PC-3 (cell line): ENCODE results near the gene SH3TC1. TPM values are rescaled to one million over a fixed set of nuclear protein-coding genes. Genes with fewer than 3 reads are reported as not detected.

Experiments
- ATAC-seq: fragments of 200-7000 bp; cut with Tn5 transposase; 2 replicates; pipeline ENCODE4 v1.9.1; 2020; ENCODE audit warnings: mild to moderate bottlenecking, moderate library complexity
- BruUV-seq: library from RNA; stranded (reverse); fragments of 400-500 nt; replicated peaks from 2 replicates; lab custom pipeline; 2021; lab: Mats Ljungman, UMichigan
- CTCF ChIA-PET: fragments of 300-600 bp; sonication (Branson Sonifier 250); formaldehyde crosslinking; loops from one replicate; lab custom pipeline; 2022; ENCODE audit warnings: antibody characterized with exemption; lab: Charles Lee
- POLR2A ChIA-PET: fragments of 300-600 bp; sonication (Branson Sonifier 250); formaldehyde crosslinking; loops from one replicate; lab custom pipeline; 2022; ENCODE audit warnings: antibody characterized with exemption; ENCODE audit not compliant: unreplicated experiment; lab: Charles Lee
- DNase-seq: peaks from one replicate; pipeline ENCODE4 v3.0.0-alpha.2; 2015
- H2AFZ ChIP-seq: fragments of 300-600 bp; sonication (generic); 2 replicates; pipeline ENCODE4 v1.6.0; 2016; ENCODE audit warnings: antibody characterized with exemption, low read length
- H3F3A ChIP-seq: fragments of 300-600 bp; sonication (generic); one replicate; pipeline ENCODE4 v1.6.0; 2017; ENCODE audit warnings: antibody characterized with exemption, low read length, control low read depth, mild to moderate bottlenecking; ENCODE audit not compliant: unreplicated experiment
- H3K27ac ChIP-seq: fragments of 300-600 bp; sonication (generic); 2 replicates; pipeline ENCODE4 v1.5.1; 2016; ENCODE audit warnings: mild to moderate bottlenecking, low read length
- H3K27me3 ChIP-seq: fragments of 300-600 bp; sonication (generic); 2 replicates; pipeline ENCODE4 v1.6.1; 2016; ENCODE audit warnings: low read length, mixed read lengths
- H3K36me3 ChIP-seq: fragments of 300-600 bp; sonication (generic); 2 replicates; pipeline ENCODE4 v1.6.1; 2016; ENCODE audit warnings: low read depth, mixed run types, low read length, mixed read lengths
- H3K4me1 ChIP-seq: fragments of 300-600 bp; sonication (generic); 2 replicates; pipeline ENCODE4 v1.5.1; 2016; ENCODE audit warnings: low read length; ENCODE audit not compliant: insufficient read depth
- H3K4me2 ChIP-seq: fragments of 300-600 bp; sonication (generic); 2 replicates; pipeline ENCODE4 v1.6.0; 2016; ENCODE audit warnings: low read length
- H3K4me3 ChIP-seq: fragments of 300-600 bp; sonication (generic); 2 replicates; pipeline ENCODE4 v1.5.1; 2016; ENCODE audit warnings: mild to moderate bottlenecking, low read length, mixed read lengths
- H3K79me2 ChIP-seq: fragments of 300-600 bp; sonication (generic); 2 replicates; pipeline ENCODE4 v1.6.1; 2017; ENCODE audit warnings: low read length, mixed read lengths
- H3K9ac ChIP-seq: fragments of 300-600 bp; sonication (generic); 2 replicates; pipeline ENCODE4 v1.6.0; 2016; ENCODE audit warnings: mild to moderate bottlenecking, low read length
- H3K9me2 ChIP-seq: fragments of 300-600 bp; sonication (generic); replicated peaks from 2 replicates; pipeline ENCODE4 v1.6.1; 2016; ENCODE audit warnings: mixed run types, low read length, mixed read lengths
- H3K9me3 ChIP-seq: fragments of 300-600 bp; sonication (generic); 2 replicates; pipeline ENCODE4 v1.6.1; 2016; ENCODE audit warnings: low read length, mixed read lengths
- H4K20me1 ChIP-seq: fragments of 300-600 bp; sonication (generic); 2 replicates; pipeline ENCODE4 v1.6.1; 2016; ENCODE audit warnings: low read length, mixed read lengths
- EZH2 ChIP-seq: fragments of 300-600 bp; sonication (generic); IDR thresholded peaks from one replicate; pipeline ENCODE4 v1.6.1; 2017; ENCODE audit warnings: antibody characterized with exemption, mild to moderate bottlenecking, low read length; ENCODE audit not compliant: unreplicated experiment
- EZH2phosphoT487 ChIP-seq: fragments of 300-600 bp; sonication (generic); IDR thresholded peaks from 2 replicates; pipeline ENCODE4 v1.6.1; 2018; ENCODE audit warnings: mild to moderate bottlenecking, antibody characterized with exemption, low read length, borderline replicate concordance
- intact Hi-C: fragments of 100-400 bp; cut with micrococcal nuclease; formaldehyde crosslinking; loops from 2 replicates; pipeline ENCODE4 v1.9.0; 2023
- total RNA-seq: library from RNA; depleted of rRNA; stranded (reverse); fragments of >200 nt; gene quantifications from 2 replicates; pipeline ENCODE4 v1.2.3, GENCODE V29; 2014
- TF ChIP-seq, protein P1 (sequence below): fragments of 300-600 bp; sonication (generic); conservative IDR thresholded peaks from 2 replicates; pipeline ENCODE4 v1.5.1; 2017; ENCODE audit warnings: antibody characterized with exemption, low read depth, mild to moderate bottlenecking, low read length

Gene SH3TC1
- total RNA-seq, 1 experiment from 2014 or later, result 23.1 TPM

DNA sequence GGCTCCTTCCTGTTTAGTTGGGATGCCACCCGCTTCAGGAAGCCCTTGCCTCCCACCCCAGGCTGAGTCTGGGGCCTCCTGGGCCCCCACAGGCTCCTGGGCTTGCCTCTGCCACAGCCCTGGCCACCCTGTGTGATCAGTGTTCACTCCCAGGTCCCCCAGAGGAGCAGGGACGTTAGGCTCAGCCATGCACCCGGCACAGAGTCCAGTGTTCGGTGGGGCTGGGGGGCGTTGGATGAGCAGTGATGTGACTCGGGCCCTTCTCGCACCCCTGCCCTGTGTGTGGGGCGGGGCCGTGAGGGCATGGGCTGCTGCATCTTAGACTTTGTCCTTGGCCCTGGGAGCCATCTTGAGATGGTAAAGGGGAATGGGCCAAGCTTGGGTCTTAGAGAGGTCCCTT is 40.6 kb downstream of the SH3TC1 start:
- no peak for DNase-seq
- Histone ChIP-seq H3K27me3 (no peaks in the 10 kb centered on the region), H3K36me3 (no peaks in the 10 kb centered on the region), H3K9ac (no peak overlapping the region), H3K4me1 (peaks cover 7% of the 10 kb centered on the region), H3K4me3 (no peak overlapping the region), H2AFZ (no peak overlapping the region), H3K79me2 (no peaks in the 10 kb centered on the region), H4K20me1 (no peaks in the 10 kb centered on the region), H3K9me3 (no peaks in the 10 kb centered on the region), H3K9me2 (no peaks in the 10 kb centered on the region), H3F3A (no peaks in the 10 kb centered on the region), H3K4me2 (no peak overlapping the region), H3K27ac (no peak overlapping the region)
- intact Hi-C loops, result no loop called here
- no peak for ATAC-seq
- no TSS peak for BruUV-seq
- ChIA-PET CTCF (no interaction called here), POLR2A (no interaction called here)
- TF ChIP-seq EZH2, result no peak
- TF ChIP-seq, protein P1, sequence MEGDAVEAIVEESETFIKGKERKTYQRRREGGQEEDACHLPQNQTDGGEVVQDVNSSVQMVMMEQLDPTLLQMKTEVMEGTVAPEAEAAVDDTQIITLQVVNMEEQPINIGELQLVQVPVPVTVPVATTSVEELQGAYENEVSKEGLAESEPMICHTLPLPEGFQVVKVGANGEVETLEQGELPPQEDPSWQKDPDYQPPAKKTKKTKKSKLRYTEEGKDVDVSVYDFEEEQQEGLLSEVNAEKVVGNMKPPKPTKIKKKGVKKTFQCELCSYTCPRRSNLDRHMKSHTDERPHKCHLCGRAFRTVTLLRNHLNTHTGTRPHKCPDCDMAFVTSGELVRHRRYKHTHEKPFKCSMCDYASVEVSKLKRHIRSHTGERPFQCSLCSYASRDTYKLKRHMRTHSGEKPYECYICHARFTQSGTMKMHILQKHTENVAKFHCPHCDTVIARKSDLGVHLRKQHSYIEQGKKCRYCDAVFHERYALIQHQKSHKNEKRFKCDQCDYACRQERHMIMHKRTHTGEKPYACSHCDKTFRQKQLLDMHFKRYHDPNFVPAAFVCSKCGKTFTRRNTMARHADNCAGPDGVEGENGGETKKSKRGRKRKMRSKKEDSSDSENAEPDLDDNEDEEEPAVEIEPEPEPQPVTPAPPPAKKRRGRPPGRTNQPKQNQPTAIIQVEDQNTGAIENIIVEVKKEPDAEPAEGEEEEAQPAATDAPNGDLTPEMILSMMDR, result no peak
- no peak for TF ChIP-seq EZH2phosphoT487

DNA sequence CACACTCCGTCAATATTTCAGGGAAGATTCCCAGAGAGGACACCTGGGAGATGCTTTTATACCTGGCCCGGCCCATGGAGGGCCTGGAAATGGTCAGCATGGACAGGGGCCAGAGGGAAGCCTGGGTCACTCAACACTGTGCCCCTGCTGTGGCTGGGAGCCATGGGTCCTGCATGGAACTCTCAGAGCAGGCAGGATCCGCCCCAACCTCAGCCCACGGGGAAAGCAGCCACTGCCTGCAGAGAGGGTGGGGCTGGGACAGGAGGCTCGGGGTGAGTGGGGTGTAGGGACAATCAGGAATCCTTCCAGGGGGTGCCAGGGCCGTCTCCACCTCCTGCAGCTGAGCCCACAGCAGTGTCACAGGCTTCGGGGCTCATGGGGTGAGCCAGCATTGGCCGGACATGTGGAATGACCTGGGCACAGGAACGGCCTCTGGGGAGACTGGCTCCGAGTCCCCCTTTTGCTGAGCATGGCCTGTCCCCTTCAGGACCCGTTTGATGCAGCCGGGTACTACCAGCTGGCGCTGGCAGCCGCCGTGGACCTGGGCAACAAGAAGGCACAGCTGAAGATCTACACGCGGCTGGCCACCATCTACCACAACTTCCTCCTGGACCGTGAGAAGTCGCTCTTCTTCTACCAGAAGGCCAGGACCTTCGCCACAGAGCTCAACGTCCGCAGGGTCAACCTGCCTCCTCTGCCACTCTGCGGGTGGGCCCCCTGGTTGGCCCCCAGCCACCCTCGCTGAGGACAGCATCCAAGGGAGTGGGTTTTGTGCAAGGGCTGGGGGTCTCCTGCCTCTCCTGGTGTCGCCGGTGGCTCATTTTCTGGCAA is 41.3 kb downstream of the SH3TC1 start:
- no peak overlapping the region for H3K9ac ChIP-seq
- POLR2A ChIA-PET, result no interaction called here
- no peaks in the 10 kb centered on the region for H3K36me3 ChIP-seq
- H3K79me2 ChIP-seq, result no peaks in the 10 kb centered on the region
- no peak overlapping the region for H3K4me3 ChIP-seq
- no peaks in the 10 kb centered on the region for H4K20me1 ChIP-seq
- no TSS peak for BruUV-seq
- no peaks in the 10 kb centered on the region for H3K9me3 ChIP-seq
- H3K4me2 ChIP-seq, result no peak overlapping the region
- CTCF ChIA-PET, result no interaction called here
- no peak overlapping the region for H2AFZ ChIP-seq
- intact Hi-C loops, result no loop called here
- DNase-seq, result no peak
- no peaks in the 10 kb centered on the region for H3K9me2 ChIP-seq
- peaks cover 7% of the 10 kb centered on the region for H3K4me1 ChIP-seq
- H3K27ac ChIP-seq, result no peak overlapping the region
- ATAC-seq, result no peak
- no peaks in the 10 kb centered on the region for H3K27me3 ChIP-seq
- no peak for TF ChIP-seq EZH2phosphoT487
- no peaks in the 10 kb centered on the region for H3F3A ChIP-seq

DNA sequence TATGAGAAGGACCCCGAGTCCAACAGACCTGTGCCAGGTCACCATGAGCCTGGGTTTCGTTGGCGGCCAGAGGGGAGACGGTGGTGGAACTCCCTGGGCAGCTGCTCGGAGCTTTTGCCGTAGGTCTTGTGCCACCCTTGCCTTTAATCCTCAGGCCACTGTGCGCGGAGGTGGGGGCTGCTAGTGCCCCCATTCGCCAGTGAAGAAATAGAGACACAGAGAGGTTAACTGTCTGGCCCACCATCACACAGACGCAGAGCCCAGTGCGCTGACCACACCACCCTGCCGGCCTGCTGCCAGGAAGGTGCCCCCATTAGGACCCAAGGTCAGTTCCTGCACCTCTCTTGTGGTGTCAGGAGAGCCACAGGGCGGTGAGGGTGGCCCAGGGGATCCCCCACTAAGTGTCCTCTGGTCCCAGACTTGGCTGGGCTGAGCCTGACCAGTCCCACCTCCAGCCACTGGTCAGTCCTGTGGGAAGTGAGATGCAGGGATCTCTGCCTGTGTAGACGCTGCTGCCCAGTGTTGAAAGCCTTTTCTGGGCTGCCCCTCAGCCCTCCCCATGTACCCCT is 42.2 kb downstream of the SH3TC1 start:
- TF ChIP-seq EZH2 (no peak), EZH2phosphoT487 (no peak)
- TF ChIP-seq, protein P1, result no peak
- no peak overlapping the region for H3K4me3 ChIP-seq
- no peaks in the 10 kb centered on the region for H3K27me3 ChIP-seq
- no peak overlapping the region for H3K9ac ChIP-seq
- H3F3A ChIP-seq, result no peaks in the 10 kb centered on the region
- no peaks in the 10 kb centered on the region for H3K9me2 ChIP-seq
- intact Hi-C loops, result no loop called here
- H2AFZ ChIP-seq, result no peak overlapping the region
- H3K4me1 ChIP-seq, result peaks cover 7% of the 10 kb centered on the region
- ChIA-PET POLR2A (no interaction called here), CTCF (no interaction called here)
- H3K9me3 ChIP-seq, result no peaks in the 10 kb centered on the region
- H4K20me1 ChIP-seq, result no peaks in the 10 kb centered on the region
- BruUV-seq, result no TSS peak
- H3K36me3 ChIP-seq, result no peaks in the 10 kb centered on the region
- ATAC-seq (no peak), DNase-seq (no peak)
- H3K4me2 ChIP-seq, result no peak overlapping the region
- no peak overlapping the region for H3K27ac ChIP-seq
- H3K79me2 ChIP-seq, result no peaks in the 10 kb centered on the region
